Right lobe of liver (tissue), 4 donors: Measurements from ENCODE around the gene COPS9.

Experiments
- POLR2A ChIP-seq: fragments of 450-650 bp; IDR thresholded peaks from one replicate; pipeline ENCODE4 v1.6.1; 2017; ENCODE audit warnings: antibody characterized with exemption, mild to moderate bottlenecking
- TF ChIP-seq, protein P1 (sequence below), 4 donors: fragments of 200-600 bp in 3 of 4; fragments of 450-650 bp in 1 of 4; IDR thresholded peaks; one replicate each; pipeline versions ENCODE4 v1.5.1 to v1.8.0; 2016 to 2022; ENCODE audit warnings: antibody characterized with exemption in 4 of 4, mild to moderate bottlenecking in 2 of 4
- donor health status: DM: no; HTN: no; CAD: no.
- donor health status: DM: no; HTN: no; CAD: no.
- donor health status: DM: no; HTN: yes; CAD: no.

DNA sequence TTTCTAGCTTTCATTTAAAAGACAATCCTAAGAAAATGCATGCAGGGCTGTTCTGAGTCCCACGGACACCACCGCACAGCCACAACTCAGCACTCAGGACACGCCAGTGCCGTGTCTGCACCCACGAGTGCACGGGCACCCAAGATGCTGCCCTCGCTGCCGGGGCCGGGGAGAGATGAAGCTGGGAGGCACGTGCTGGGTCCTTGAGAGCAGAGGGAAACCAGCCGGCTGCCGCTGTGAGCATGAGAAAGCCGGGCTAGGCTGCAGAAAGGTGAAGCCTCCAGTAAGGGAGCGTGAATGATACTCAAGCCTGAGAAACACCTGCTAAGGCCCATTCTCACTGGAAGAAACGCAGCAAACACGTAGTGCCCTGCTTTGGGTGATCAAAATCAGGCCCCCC is 4.8 kb downstream of the COPS9 start:
- TF ChIP-seq, protein P1, sequence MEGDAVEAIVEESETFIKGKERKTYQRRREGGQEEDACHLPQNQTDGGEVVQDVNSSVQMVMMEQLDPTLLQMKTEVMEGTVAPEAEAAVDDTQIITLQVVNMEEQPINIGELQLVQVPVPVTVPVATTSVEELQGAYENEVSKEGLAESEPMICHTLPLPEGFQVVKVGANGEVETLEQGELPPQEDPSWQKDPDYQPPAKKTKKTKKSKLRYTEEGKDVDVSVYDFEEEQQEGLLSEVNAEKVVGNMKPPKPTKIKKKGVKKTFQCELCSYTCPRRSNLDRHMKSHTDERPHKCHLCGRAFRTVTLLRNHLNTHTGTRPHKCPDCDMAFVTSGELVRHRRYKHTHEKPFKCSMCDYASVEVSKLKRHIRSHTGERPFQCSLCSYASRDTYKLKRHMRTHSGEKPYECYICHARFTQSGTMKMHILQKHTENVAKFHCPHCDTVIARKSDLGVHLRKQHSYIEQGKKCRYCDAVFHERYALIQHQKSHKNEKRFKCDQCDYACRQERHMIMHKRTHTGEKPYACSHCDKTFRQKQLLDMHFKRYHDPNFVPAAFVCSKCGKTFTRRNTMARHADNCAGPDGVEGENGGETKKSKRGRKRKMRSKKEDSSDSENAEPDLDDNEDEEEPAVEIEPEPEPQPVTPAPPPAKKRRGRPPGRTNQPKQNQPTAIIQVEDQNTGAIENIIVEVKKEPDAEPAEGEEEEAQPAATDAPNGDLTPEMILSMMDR (IDR thresholded peaks at IDR 0.05): no peak
- TF ChIP-seq POLR2A: no peak
